K562 (cell line): ENCODE data around the gene AKAP3. TPM values are rescaled to one million over a fixed set of nuclear protein-coding genes. Genes with fewer than 3 reads are reported as not detected.

Experiments
- ATAC-seq: fragments of 200-7000 bp; cut with Tn5 transposase; 3 replicates; pipeline ENCODE4 v1.9.1; 2020; ENCODE audit warnings: moderate library complexity
- BruUV-seq: library from RNA; stranded (reverse); fragments of 400-500 nt; replicated peaks from 2 replicates; lab custom pipeline; 2021; lab: Mats Ljungman, UMichigan
- CTCF ChIA-PET: fragments of 300-600 bp; formaldehyde crosslinking; extraction: SDS; loops from one replicate; lab custom pipeline; 2021; ENCODE audit warnings: low intra/inter-chr PET ratio; lab: Yijun Ruan, JAX
- POLR2A ChIA-PET: fragments of 300-600, 350-650 bp; sonication (Branson Sonifier 250); formaldehyde crosslinking; extraction: SDS; loops from one replicate; lab custom pipeline; 2021; ENCODE audit warnings: antibody characterized with exemption, inconsistent platforms; lab: Yijun Ruan, JAX
- DNase-seq, 4 experiments: peaks; one replicate each; pipeline versions ENCODE4 v3.0.0 to v3.0.0-alpha.2; 2011 to 2018; ENCODE audit warnings: low spot score in 3 of 4, mixed read lengths in 3 of 4; ENCODE audit errors: extremely low read depth in 1 of 4
- FAIRE-seq: peaks from 2 replicates; lab custom pipeline; 2011; peaks lifted over from hg19 to GRCh38; lab: Jason Lieb, UNC
- H2AFZ ChIP-seq: 2 replicates; pipeline ENCODE4 v1.6.0; 2011; ENCODE audit warnings: low read depth, low read length, control low read depth, inconsistent platforms
- H3K27ac ChIP-seq: fragments of 200-600 bp; 3 replicates; pipeline ENCODE4 v1.8.0; 2011; ENCODE audit warnings: low read depth, mild to moderate bottlenecking, control low read depth, inconsistent platforms, low read length, moderate library complexity, mixed read lengths; ENCODE audit errors: extremely low read depth
- H3K27me3 ChIP-seq, 2 experiments: fragments of 300-600 bp in 1 of 2; 2 replicates in 1 of 2; 3 replicates in 1 of 2; pipeline versions ENCODE4 v1.6.0 to v1.8.0; 2011; ENCODE audit warnings: inconsistent platforms in 2 of 2, low read length in 2 of 2, mild to moderate bottlenecking in 1 of 2, mixed read lengths in 1 of 2, moderate library complexity in 1 of 2; ENCODE audit not compliant: control insufficient read depth in 2 of 2, insufficient read depth in 2 of 2
- H3K36me3 ChIP-seq: fragments of 300-600 bp; 3 replicates; pipeline ENCODE4 v1.8.0; 2011; ENCODE audit warnings: mild to moderate bottlenecking, low read length, inconsistent platforms; ENCODE audit not compliant: control insufficient read depth, insufficient read depth
- H3K4me1 ChIP-seq, 2 experiments: fragments of 200-600 bp in 1 of 2; replicated peaks in 1 of 2; 2 replicates in 1 of 2; 3 replicates in 1 of 2; pipeline versions ENCODE4 v1.5.1 to v1.8.0; 2011; ENCODE audit warnings: inconsistent platforms in 2 of 2, low read length in 2 of 2, mild to moderate bottlenecking in 1 of 2, mixed read lengths in 1 of 2, moderate library complexity in 1 of 2; ENCODE audit not compliant: control insufficient read depth in 2 of 2, insufficient read depth in 2 of 2
- H3K4me2 ChIP-seq: 2 replicates; pipeline ENCODE4 v1.6.1; 2011; ENCODE audit warnings: low read length, control low read depth, inconsistent platforms, mixed read lengths; ENCODE audit not compliant: insufficient read depth
- H3K4me3 ChIP-seq: fragments of 200-600 bp; sonication (generic), shearing (Covaris generic); 2 replicates; pipeline ENCODE4 v1.5.1; 2016; ENCODE audit warnings: control low read depth, inconsistent platforms
- H3K79me2 ChIP-seq: fragments of 200-600 bp; 3 replicates; pipeline ENCODE4 v1.8.0; 2011; ENCODE audit warnings: low read length, inconsistent platforms; ENCODE audit not compliant: control insufficient read depth, insufficient read depth
- H3K9ac ChIP-seq, 2 experiments: 2 replicates each; pipeline versions ENCODE4 v1.6.0 to v1.6.1; 2011; ENCODE audit warnings: low read depth in 2 of 2, low read length in 2 of 2, control low read depth in 1 of 2, inconsistent platforms in 1 of 2, mild to moderate bottlenecking in 1 of 2, mixed read lengths in 1 of 2; ENCODE audit not compliant: insufficient read depth in 1 of 2
- H3K9me1 ChIP-seq: one replicate; pipeline ENCODE4 v1.6.0; 2011; ENCODE audit warnings: inconsistent platforms, mild to moderate bottlenecking, low read length, moderate library complexity; ENCODE audit not compliant: control insufficient read depth, insufficient read depth
- H3K9me3 ChIP-seq: replicated peaks from 2 replicates; pipeline ENCODE4 v1.5.1; 2011; ENCODE audit warnings: low read depth, low read length, inconsistent platforms; ENCODE audit not compliant: control insufficient read depth, insufficient read depth
- H4K20me1 ChIP-seq: replicated peaks from 2 replicates; pipeline ENCODE4 v1.6.1; 2011; ENCODE audit warnings: low read length, inconsistent platforms, mixed read lengths; ENCODE audit not compliant: control insufficient read depth, insufficient read depth
- CREB3 ChIP-seq: fragments of 450-650 bp; conservative IDR thresholded peaks from 2 replicates; pipeline ENCODE4 v1.6.1; 2016; ENCODE audit warnings: missing genetic modification characterization, low read depth, mild to moderate bottlenecking, missing compliant biosample characterization, moderate library complexity
- MTA2 ChIP-seq: fragments of 450-650 bp; IDR thresholded peaks from 2 replicates; pipeline ENCODE4 v1.6.1; 2016; ENCODE audit warnings: low read depth
- ZNF318 ChIP-seq, 2 experiments: fragments of 450-650 bp; IDR thresholded peaks; 2 replicates each; pipeline ENCODE4 v1.6.1; 2016; ENCODE audit warnings: mild to moderate bottlenecking in 2 of 2, borderline replicate concordance in 1 of 2, low read depth in 1 of 2, moderate library complexity in 1 of 2
- ZNF655 ChIP-seq: fragments of 250-450 bp; sonication (Bioruptor Pico); IDR thresholded peaks from 2 replicates; pipeline ENCODE4 v1.5.0; 2021
- WGBS: fragments of 100-300 bp; shearing (Covaris generic); methylation state at CpG from one replicate; pipeline ENCODE4 v1.1.6; 2016; ENCODE audit warnings: low coverage, mixed read lengths; ENCODE audit not compliant: insufficient coverage; ENCODE audit errors: missing lambda C conversion rate; 5-methylcytosine and 5-hydroxymethylcytosine counted together
- in situ Hi-C: fragments of 300-500 bp; cut with MboI; formaldehyde crosslinking; loops from 4 replicates; pipeline ENCODE4 v1.15.0; 2018; ENCODE audit warnings: inconsistent platforms, mixed read lengths
- intact Hi-C: fragments of 100-400 bp; cut with micrococcal nuclease; formaldehyde crosslinking; loops from 2 replicates; pipeline ENCODE4 v1.14.2; 2022
- polyA plus RNA-seq, 8 experiments: library from polyadenylated mRNA; depleted of rRNA in 4 of 8; stranded (reverse) in 5 of 8; unstranded in 3 of 8; fragments of >200 nt; fragmentation: Nextera tagmentation in 2 of 8; fragmentation: Illumina TruSeq in 1 of 8; extraction: Ambion mirVana in 2 of 8; extraction: Trizol in 1 of 8; gene quantifications; 2 replicates each; pipeline versions ENCODE4 v1.2.1 to v1.2.3, GENCODE V29; 2011 to 2014; ENCODE audit warnings: inconsistent platforms in 1 of 8, missing spikeins in 1 of 8
- total RNA-seq, 7 experiments: library from RNA; depleted of rRNA in 6 of 7; stranded (reverse); fragments of >200 nt in 6 of 7; fragmentation: Illumina TruSeq in 2 of 7; extraction: Trizol in 2 of 7; gene quantifications; 2 replicates each; pipeline versions ENCODE4 v1.2.1 to v1.2.3, GENCODE V29; 2011 to 2021; ENCODE audit warnings: low replicate concordance in 1 of 7

AKAP3 gene
- total and polyA plus RNA-seq, 9 of the 15 experiments (the other 6 are each of a cell fraction or from before 2014, with no cell fraction given): 0.17 to 2.8 (median 0.43) TPM

DNA sequence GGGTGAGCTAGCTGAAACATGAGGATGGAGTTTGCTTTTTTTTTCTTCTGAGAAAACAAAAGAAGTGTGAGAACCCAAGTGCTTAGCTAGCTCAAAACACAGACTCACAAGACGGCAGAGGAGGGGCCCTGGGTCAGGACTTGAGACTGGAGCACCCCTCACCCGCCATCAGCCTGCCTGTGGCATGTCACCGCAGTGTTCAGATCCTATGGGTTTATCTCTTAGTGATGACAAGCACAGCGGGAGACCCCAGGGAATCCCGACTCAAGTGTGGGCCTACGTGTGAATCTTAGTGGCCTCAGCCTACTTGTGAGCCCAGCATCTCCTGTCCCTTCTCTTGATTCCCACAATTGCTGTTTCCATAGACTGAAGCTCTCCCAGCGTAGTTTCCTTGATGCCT lies 64.0 kb downstream of the AKAP3 start:
- ATAC-seq (no peak), FAIRE-seq (no peak), DNase-seq (no peak)
- Histone ChIP-seq H3K79me2 (no peaks in the 10 kb centered on the region), H3K4me3 (no peak overlapping the region), H3K27ac (no peak overlapping the region), H3K4me1 (no peaks in the 10 kb centered on the region), H3K36me3 (no peaks in the 10 kb centered on the region), H4K20me1 (no peaks in the 10 kb centered on the region), H3K9me3 (no peaks in the 10 kb centered on the region), H3K4me2 (no peak overlapping the region), H3K27me3 (peaks cover 2 to 28% of the 10 kb centered on the region in 2 experiments; a peak in 3 of 5 replicates), H2AFZ (no peak overlapping the region), H3K9me1 (no peaks in the 10 kb centered on the region), H3K9ac (no peak overlapping the region)
- WGBS: 10% methylated on average over 4 of the region's 7 CpGs
- POLR2A ChIA-PET: no interaction called here
- intact Hi-C loops (no loop called here), in situ Hi-C loops (no loop called here)
- CTCF ChIA-PET: no interaction called here
- no TSS peak for BruUV-seq
- no peak for TF ChIP-seq ZNF655 (CRISPR knock-in tag)

DNA sequence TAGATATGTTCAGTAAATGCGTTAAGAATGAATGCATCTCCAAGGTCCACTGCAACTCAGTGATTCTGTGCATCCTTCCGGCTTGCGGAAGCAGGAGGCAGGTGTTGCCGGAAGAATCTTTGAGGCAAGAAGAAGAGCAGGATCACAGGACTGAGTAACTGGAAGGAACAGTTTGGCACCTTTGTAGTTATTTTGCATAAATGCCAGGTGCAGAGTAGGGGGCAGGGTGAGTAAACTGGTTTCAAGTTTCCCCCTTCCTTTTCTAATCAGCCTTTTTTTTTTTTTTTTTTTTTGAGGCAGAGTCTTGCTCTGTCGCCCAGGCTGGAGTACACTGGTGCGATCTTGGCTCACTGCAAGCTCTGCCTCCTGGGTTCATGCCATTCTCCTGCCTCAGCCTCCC lies 64.6 kb downstream of the AKAP3 start:
- H3K4me2 ChIP-seq: no peak overlapping the region
- intact Hi-C loops: no loop called here
- CTCF ChIA-PET: no interaction called here
- no peak for TF ChIP-seq MTA2
- TF ChIP-seq ZNF318 (IDR thresholded peaks at IDR 0.05; ENCODE audit: borderline replicate concordance in 1 of 2, low read depth in 1 of 2): no peak
- TF ChIP-seq CREB3: no peak

More for the DNA sequence above, 64.6 kb downstream of the AKAP3 start:
- Histone ChIP-seq H4K20me1 (no peaks in the 10 kb centered on the region), H3K79me2 (no peaks in the 10 kb centered on the region), H3K9me3 (no peaks in the 10 kb centered on the region), H3K27ac (no peak overlapping the region), H3K27me3 (peaks cover 2 to 28% of the 10 kb centered on the region in 2 experiments; a peak in 3 of 5 replicates), H3K4me1 (no peaks in the 10 kb centered on the region), H3K4me3 (no peak overlapping the region), H3K9ac (no peak overlapping the region), H3K9me1 (no peaks in the 10 kb centered on the region), H2AFZ (no peak overlapping the region), H3K36me3 (no peaks in the 10 kb centered on the region)
- no peak for FAIRE-seq
- no TSS peak for BruUV-seq
- POLR2A ChIA-PET: no interaction called here
- in situ Hi-C loops: no loop called here
- no peak for ATAC-seq
- WGBS: 67% methylated on average over 4 of the region's 6 CpGs
- DNase-seq: no peak
